ENCODE measurements around the gene DTX1.

DNA sequence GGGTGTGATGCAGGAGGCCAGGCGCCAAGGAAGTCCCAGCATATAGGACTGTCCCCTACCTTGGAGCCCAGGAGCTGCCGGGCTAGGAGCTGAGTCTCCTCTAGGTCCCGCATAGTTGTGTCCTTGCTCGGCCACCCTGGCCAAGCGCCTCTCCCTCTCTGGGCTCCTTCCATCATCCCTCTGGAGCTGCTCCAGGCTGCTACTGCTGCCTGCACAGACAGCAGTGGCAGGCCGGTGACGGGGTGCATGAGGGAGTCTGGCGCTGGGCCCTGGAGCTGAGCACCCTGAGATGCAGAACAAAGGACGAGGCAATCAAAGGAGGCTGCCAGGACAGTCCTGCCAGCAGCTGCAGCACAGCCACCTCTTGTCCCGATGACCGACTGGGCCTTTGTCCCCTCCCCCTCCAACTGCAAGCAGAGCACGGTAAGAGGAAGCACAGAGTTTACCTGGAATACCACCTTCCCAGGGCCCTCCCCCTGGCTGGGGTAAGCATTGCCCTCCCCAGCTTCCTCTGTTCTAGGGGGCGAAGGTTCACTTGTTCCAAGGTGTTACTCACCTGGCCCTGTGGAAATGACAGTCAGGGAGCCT, 10.4 kb downstream of the DTX1 start:
- TF ChIP-seq, protein P1, sequence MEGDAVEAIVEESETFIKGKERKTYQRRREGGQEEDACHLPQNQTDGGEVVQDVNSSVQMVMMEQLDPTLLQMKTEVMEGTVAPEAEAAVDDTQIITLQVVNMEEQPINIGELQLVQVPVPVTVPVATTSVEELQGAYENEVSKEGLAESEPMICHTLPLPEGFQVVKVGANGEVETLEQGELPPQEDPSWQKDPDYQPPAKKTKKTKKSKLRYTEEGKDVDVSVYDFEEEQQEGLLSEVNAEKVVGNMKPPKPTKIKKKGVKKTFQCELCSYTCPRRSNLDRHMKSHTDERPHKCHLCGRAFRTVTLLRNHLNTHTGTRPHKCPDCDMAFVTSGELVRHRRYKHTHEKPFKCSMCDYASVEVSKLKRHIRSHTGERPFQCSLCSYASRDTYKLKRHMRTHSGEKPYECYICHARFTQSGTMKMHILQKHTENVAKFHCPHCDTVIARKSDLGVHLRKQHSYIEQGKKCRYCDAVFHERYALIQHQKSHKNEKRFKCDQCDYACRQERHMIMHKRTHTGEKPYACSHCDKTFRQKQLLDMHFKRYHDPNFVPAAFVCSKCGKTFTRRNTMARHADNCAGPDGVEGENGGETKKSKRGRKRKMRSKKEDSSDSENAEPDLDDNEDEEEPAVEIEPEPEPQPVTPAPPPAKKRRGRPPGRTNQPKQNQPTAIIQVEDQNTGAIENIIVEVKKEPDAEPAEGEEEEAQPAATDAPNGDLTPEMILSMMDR (IDR thresholded peaks at IDR 0.05; ENCODE audit: low read depth, low read length, poor library complexity, severe bottlenecking), result no peak
- no peak for TF ChIP-seq EZH2phosphoT487 (IDR thresholded peaks at IDR 0.05; ENCODE audit: borderline replicate concordance, low read length)
